NT2/D1 (cell line): ENCODE data around the gene ANKRD31.
"Not testable (repeated sequence)": the region's sequence is repeated elsewhere in the genome, so short reads cannot be mapped to it uniquely, and the experiment has no call there.

ENCODE experiments used
- DNase-seq: peaks from one replicate; pipeline ENCODE4 v3.0.0-alpha.2; 2011; ENCODE audit warnings: low read depth, low spot score
- H3K27me3 ChIP-seq: 2 replicates; pipeline ENCODE4 v1.6.0; 2011; ENCODE audit warnings: mild to moderate bottlenecking; ENCODE audit not compliant: insufficient read length, insufficient read depth
- H3K36me3 ChIP-seq: 2 replicates; pipeline ENCODE4 v1.6.1; 2011; ENCODE audit warnings: mild to moderate bottlenecking, low read length, mixed read lengths; ENCODE audit not compliant: insufficient read depth, insufficient read length
- H3K4me1 ChIP-seq: 2 replicates; pipeline ENCODE4 v1.5.1; 2011; ENCODE audit not compliant: insufficient read depth, insufficient read length
- H3K4me3 ChIP-seq: 2 replicates; pipeline ENCODE4 v1.5.1; 2011; ENCODE audit warnings: low read depth; ENCODE audit not compliant: insufficient read length
- H3K9ac ChIP-seq: 2 replicates; pipeline ENCODE4 v1.6.0; 2011; ENCODE audit warnings: low read depth; ENCODE audit not compliant: insufficient read length
- H3K9me3 ChIP-seq: 2 replicates; pipeline ENCODE4 v1.5.1; 2011; ENCODE audit warnings: mild to moderate bottlenecking, low read length; ENCODE audit not compliant: insufficient read depth
- SUZ12 ChIP-seq: IDR thresholded peaks from 2 replicates; pipeline ENCODE4 v1.6.1; 2011; ENCODE audit not compliant: insufficient read length, insufficient read depth; ENCODE audit errors: extremely low read depth
- YY1 ChIP-seq: IDR thresholded peaks from 2 replicates; pipeline ENCODE4 v1.6.1; 2011; ENCODE audit not compliant: insufficient read length, insufficient read depth
- ZNF274 ChIP-seq: IDR thresholded peaks from 2 replicates; pipeline ENCODE4 v1.6.1; 2011; ENCODE audit warnings: mild to moderate bottlenecking, low read depth, low read length

ANKRD31 gene

GRCh38 chr5:75108515-75108914 lies 128.2 kb downstream of the ANKRD31 start:
- Histone ChIP-seq H3K4me1 (no peaks in the 10 kb centered on the region), H3K9me3 (no peaks in the 10 kb centered on the region; the same call in 1 of the 2 replicates), H3K36me3 (no peaks in the 10 kb centered on the region), H3K9ac (no peak overlapping the region), H3K4me3 (no peak overlapping the region), H3K27me3 (no peaks in the 10 kb centered on the region)
- TF ChIP-seq YY1 (no peak), ZNF274 (no peak), SUZ12 (no peak)
- DNase-seq: no peak

- H3K9me3 ChIP-seq, H3K9ac ChIP-seq, H3K4me3 ChIP-seq, H3K4me1 ChIP-seq, H3K36me3 ChIP-seq, H3K27me3 ChIP-seq, DNase-seq: not testable (repeated sequence)
Measured at GRCh38 chr5:75095956-75096355, 140.7 kb downstream of the ANKRD31 start.

- no peak for DNase-seq
- no peak overlapping the region for H3K9ac ChIP-seq
- H3K4me3 ChIP-seq: no peak overlapping the region
- H3K27me3 ChIP-seq: no peaks in the 10 kb centered on the region
- H3K4me1 ChIP-seq: no peaks in the 10 kb centered on the region
- H3K36me3 ChIP-seq: no peaks in the 10 kb centered on the region
- H3K9me3 ChIP-seq: no peaks in the 10 kb centered on the region
- TF ChIP-seq SUZ12: no peak
- TF ChIP-seq YY1: no peak
- TF ChIP-seq ZNF274: no peak
Measured at GRCh38 chr5:75091597-75091996, 145.1 kb downstream of the ANKRD31 start.

GRCh38 chr5:75089662-75090061 lies 147.0 kb downstream of the ANKRD31 start:
- no peak for TF ChIP-seq YY1
- no peak for TF ChIP-seq SUZ12
- TF ChIP-seq ZNF274: no peak
- H3K9me3 ChIP-seq: no peaks in the 10 kb centered on the region
- no peaks in the 10 kb centered on the region for H3K27me3 ChIP-seq
- no peaks in the 10 kb centered on the region for H3K4me1 ChIP-seq
- H3K36me3 ChIP-seq: no peaks in the 10 kb centered on the region
- no peak for DNase-seq
- no peak overlapping the region for H3K4me3 ChIP-seq
- no peak overlapping the region for H3K9ac ChIP-seq

- H3K4me1 ChIP-seq: no peaks in the 10 kb centered on the region
- TF ChIP-seq ZNF274 (no peak), SUZ12 (no peak), YY1 (no peak)
- no peaks in the 10 kb centered on the region for H3K9me3 ChIP-seq
- H3K4me3 ChIP-seq: no peak overlapping the region
- no peaks in the 10 kb centered on the region for H3K27me3 ChIP-seq
- no peaks in the 10 kb centered on the region for H3K36me3 ChIP-seq
- no peak overlapping the region for H3K9ac ChIP-seq
- no peak for DNase-seq
Measured at GRCh38 chr5:75089137-75089536, 147.5 kb downstream of the ANKRD31 start.

- TF ChIP-seq SUZ12 (no peak), YY1 (no peak), ZNF274 (no peak)
- Histone ChIP-seq H3K4me1 (no peaks in the 10 kb centered on the region), H3K36me3 (no peaks in the 10 kb centered on the region), H3K9me3 (no peaks in the 10 kb centered on the region), H3K4me3 (no peak overlapping the region), H3K9ac (no peak overlapping the region), H3K27me3 (no peaks in the 10 kb centered on the region)
- no peak for DNase-seq
Measured at GRCh38 chr5:75088648-75089047, 148.0 kb downstream of the ANKRD31 start.

- TF ChIP-seq YY1: no peak
- TF ChIP-seq ZNF274: no peak
- TF ChIP-seq SUZ12: no peak
- Histone ChIP-seq H3K4me3 (no peak overlapping the region), H3K27me3 (no peaks in the 10 kb centered on the region), H3K4me1 (no peaks in the 10 kb centered on the region), H3K9ac (no peak overlapping the region), H3K36me3 (no peaks in the 10 kb centered on the region), H3K9me3 (no peaks in the 10 kb centered on the region)
- no peak for DNase-seq
Measured at GRCh38 chr5:75081510-75081909, 155.2 kb downstream of the ANKRD31 start.

- H3K36me3 ChIP-seq, H3K9me3 ChIP-seq, H3K9ac ChIP-seq, H3K4me1 ChIP-seq, DNase-seq, H3K4me3 ChIP-seq, H3K27me3 ChIP-seq: not testable (repeated sequence)
Measured at GRCh38 chr5:75079346-75079745, 157.3 kb downstream of the ANKRD31 start.
